HG03039 (cell line): ENCODE data around the gene SLC22A4.

Source experiments
- ATAC-seq: cut with Tn5 transposase; IDR thresholded peaks from one replicate; pipeline ENCODE4 v1.9.1; 2021; ENCODE audit warnings: mild to moderate bottlenecking, moderate library complexity; ENCODE audit not compliant: unreplicated experiment

The SLC22A4 gene

DNA sequence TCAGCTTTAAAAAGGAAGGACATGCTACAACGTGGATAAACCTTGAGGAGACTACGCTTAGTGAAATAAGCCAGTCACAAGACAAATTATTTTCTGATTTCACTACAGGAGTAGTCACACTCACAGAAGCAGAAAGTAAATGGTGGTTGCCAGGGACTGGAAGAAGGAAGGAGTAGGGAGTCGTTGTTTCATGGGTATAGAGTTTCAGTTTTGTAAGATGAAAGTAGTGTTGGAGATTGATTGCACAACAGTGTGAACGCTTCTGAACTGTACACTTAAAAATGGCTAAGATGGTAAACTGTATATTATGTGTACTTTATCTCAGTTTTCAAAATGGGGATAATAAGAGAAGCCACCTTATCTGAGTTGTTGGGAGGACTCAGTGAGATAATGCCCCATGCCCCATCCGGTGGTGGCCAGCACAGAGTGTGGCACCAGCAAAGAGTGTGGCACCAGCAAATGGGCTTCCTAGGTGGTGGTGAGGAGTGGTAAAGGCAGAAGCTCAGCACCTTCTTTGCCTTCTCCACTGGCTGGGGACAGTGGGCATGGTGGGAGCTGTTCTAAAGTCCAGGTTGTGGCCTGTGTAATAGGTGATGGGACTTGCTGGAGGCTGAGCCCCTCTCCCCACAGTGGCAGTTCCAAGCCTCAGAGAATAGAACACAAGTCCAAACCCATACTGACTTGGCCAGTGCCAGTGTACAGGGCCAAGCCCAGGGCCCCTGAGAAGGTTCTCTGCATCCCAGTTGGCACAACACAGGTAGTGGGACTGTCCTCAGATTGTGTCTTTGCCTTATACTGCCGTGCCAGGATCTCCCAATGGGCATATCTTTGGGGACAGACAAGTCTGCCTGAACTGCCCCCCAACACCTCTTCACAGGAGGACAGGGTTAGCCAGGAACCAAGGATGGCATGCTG, 4.4 kb downstream of the SLC22A4 start:
- no peak for ATAC-seq

DNA sequence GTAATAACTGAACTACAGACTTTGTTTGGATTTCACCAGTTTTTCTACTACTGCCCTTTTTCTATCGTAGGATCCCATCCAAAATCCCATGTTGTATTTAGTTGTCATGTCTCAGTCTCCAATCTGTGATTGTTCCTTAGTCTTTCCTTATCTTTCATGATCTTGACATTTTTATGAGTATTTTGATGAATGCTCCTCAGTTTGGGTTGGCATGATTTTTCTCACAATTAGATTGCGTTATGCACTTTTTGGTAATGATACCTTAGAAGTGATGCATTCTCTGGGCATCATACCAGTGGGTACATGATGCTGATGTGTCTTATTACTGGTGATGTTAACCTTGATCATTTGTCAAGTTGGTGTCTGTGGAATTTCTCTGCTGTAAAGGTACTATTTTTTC, 5.7 kb downstream of the SLC22A4 start:
- ATAC-seq = no peak

DNA sequence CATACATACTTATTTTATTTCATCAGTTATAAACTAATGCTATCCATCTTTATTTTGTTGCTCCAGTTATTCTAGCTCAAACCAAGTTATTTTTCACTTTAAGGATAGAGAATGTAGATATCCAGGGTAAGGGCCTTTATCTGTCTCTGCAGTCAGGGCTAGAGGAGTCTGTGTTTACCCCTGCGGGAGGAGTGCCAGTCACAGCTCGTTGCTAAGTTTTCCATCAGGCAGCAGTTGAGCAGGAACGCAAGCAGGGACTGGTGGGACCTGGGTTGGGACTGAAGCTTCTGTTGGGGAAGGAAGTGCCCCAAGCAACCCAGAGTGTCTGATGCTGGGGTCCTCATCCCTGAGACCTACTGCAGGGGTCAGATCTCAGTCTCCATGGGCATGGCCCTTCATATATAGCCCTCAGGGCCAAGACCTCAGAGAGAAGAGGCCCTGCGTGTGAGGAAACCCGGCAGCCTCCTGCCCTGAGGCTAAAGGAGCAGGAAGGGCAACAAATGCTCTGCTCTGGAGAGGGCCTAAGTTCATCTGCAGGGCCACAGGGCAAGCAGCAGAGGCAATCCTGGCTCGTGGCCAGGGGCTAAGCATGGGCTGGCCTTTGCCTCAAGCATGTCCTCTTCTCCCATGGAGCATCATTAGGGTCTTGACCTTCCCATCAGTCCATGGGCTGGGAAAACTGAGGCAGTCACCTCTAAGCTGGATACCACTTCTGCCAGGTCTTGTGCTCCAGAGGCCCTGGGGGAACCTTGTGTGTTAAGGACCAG, 6.6 kb downstream of the SLC22A4 start:
- ATAC-seq = no peak

DNA sequence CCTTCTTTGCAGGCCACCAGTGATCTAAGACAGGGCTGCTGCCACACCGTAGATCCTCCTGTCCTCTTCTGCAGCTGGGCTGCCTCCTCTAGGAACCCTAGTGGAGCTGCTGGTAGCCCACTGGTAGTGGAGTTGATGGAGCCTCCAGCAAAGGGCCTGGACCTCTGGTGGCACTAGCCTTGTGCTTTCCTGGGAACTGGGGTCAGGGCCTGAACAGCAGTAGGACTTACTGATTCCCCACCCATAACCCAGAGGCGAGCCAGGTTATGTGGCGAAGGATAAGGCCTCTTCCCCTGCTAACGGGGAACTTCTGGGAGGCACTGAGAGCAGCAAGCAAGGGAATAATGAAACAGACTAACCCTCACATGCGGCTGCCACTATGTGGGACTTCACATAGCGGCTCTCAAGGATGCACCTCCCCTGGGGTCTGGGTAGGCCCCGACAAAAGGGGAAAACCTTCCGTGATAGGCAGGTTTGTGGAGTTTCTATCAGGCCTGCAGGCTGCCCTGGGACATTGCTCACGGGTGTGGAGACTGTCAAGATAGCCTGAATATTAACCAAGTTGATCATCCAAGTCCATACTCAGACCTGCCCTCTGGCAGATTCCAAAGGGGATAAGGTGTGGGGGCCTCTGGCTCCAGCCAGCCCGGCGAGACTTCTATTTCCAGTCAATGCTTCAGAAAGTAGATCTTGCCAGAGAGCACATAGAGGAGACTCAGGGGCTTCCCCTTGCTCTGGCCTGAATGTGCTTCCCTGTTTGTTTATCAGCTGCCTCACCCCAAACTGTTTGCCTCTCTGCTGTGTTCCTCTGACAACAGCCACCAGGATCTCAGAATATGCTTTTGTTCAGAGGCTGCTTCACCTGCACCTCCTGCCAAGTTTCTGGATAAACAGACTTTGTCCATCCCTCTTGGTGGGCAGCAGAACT, 7.4 kb downstream of the SLC22A4 start:
- no peak for ATAC-seq

DNA sequence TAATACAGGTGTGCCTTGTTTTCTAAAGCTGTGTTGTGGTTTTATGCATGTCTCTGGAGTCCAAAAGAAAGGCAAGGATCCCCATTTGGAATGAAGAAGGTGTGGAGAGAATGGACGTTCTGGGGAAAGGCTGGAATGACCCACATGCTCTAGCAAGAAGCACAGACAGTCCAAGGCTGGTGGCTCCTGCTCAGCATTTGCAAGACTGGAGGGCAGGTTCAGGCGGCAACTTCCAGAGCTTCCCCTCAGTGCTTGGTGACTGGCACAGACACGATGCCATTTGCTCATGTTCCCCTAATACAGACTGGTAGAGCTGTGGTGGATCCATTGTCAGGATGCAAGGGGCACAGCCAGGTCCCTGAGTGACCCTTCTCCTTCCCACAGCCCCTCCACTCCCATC, 8.2 kb downstream of the SLC22A4 start:
- no peak for ATAC-seq

DNA sequence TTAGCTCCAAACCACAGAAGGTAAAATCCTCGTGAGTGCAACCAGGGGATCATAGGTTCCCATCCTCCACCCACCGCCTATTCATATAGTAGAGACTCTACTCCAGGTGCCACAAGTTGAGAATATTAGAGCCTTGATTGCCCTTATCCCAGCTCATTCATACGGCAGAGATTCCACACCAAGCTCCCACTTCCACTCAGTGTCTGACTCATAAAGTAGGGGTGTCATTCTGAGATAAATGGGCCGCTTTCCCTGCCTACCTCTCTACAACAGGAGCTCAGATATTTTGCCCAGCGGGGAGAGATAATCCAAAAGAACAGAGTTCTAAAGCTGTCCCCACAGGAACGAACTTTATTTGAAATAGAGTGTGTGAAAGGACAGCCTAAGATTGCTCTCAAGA, 9.4 kb downstream of the SLC22A4 start:
- ATAC-seq = no peak

DNA sequence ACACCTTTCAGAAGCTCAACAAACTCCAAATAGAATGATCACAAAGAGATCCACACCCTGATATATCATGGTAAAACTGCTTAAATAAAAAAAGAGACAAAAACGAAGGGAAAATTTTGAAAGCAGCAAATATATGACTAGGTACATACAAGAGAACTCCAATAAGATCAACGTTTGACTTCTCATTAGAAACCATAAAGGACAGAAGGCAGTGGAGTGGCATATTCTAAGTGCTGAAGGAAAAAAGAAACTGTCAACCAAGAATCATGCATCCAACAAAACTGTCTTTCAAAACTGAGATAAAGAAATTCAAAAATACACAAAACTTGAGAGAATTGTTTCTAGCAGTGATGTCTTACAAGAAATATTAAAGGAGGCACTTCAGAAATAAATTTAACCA, 11.2 kb downstream of the SLC22A4 start:
- ATAC-seq = no peak

DNA sequence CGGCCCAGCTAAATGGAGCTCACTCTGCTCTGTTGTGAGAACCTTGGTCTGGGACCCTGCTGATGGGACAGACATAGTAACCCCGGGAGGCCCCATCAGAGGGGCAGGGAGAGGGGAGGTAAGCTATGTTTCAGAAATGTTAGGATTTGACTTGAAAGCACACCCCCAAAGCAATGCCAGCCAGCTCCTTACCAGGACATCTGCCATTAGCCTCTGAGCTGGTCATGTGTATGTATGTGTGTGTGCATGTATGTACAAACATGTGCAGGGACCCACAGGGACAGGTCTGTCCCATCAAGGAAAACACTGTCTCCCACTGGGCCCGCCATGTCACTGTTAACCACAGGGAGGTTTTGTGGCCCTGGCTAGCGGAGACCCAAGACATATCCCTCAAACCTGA, 14.5 kb downstream of the SLC22A4 start:
- ATAC-seq = no peak

DNA sequence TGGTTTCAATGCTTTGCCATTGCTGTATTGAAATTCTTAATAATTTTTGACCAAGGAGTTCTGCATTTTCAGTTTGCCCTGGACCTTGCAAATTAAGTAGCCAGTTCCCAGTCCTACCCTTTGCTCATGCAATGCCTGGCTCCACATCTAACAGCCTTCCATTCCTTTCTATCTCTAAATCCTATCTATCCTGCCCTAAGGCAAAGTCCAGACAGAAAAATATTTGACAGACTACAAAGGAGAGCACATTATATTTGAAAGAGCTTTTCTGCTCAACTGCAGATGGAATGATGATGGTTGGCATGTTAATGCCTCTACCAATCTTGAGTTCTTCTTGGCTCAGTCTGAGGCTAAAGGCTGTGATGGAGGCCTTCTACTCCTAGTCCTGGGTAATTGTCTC, 15.5 kb downstream of the SLC22A4 start:
- no peak for ATAC-seq

DNA sequence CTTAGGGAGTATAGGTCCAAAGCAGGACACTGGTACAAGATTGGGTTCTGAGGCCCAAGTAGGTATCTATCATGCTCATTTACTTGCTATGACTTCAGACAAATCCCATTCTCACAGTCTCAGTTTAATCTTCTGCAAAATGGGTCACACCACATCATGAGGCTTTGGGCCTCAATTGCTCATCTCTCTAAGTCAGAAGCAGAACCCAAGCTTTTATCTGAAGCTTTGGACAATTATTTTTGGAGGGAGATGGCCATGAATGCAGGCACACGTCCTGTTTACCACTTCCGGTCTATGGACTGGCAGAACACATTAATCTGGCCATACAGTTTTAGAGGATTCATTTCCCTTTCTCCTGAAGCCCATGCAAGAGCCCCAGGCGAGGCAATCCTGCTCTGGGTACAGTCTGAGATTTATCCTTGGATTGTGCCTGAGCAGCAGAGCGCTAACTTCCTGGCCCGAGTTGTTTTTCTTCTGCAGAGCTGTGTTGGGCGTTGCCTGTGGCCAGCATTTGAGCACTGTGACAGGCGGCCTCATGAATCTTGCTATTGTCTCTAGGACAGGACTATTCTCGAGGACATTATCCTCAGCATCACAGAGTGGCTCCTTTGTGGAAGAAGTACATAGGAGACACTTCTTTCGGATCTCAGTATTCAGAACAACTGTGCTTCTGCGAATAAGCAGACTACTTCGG, 16.1 kb downstream of the SLC22A4 start:
- ATAC-seq = no peak

DNA sequence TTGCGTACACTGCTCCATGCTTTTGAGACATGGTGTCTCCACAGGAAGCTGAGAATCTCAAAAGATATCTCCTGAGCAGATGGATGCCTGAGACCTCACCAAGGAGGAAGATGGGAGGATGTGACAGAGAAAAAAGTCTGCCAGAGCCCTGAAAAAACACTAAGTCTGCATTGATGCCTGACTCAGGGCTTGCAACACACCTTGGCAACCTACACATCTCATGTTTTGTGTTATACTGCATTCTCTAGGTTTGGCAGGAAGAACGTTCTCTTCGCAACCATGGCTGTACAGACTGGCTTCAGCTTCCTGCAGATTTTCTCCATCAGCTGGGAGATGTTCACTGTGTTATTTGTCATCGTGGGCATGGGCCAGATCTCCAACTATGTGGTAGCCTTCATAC, 19.2 kb downstream of the SLC22A4 start:
- no peak for ATAC-seq

DNA sequence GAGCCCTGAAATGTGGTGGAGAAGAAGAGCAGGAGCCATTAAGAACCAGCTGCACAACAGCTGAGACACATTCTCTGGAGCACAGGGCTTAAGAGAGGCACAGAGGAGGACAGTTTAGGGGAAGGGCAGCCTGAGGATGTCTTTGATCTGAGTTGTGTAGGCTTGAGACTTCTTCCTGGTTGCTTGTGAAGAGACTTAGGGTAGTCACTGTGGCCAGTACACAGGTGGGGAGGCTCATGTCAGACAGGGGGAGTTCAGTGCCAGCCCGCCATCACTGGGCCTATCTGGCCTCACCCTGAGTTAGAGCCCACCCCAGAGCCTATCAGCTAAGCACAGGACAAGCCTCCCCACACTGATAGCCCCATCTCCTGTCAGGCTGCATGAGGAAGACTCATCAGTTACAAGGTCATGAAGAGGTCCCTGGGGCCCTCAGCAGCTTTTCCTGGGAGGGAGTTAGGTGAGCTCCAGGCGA, 19.8 kb downstream of the SLC22A4 start:
- ATAC-seq = no peak

DNA sequence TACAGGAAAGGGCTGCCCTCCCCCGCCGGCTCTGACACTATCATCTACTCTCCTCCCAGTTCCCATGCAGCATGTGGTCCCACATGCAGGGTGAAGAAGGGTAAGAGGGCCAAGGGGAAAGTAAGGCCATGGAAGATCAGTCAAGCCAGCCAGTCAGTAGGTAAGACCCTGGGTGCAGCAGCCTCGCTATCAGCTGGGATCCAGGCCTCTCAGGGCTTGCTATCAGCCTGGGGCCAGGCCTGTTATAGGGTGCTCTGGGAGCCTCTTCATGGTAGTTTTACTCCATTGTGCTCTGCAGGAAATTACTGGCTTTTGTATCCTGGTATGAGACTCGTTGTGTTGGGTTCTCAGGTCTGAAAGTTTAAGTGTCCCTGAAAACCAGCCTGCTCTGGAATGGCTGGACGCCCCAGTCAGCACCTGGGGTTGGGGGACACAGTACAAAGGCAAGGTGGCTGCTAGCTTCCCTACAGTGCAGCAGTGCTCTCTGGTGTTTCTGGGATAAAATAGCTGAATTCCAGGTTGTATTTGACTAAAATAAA, 21.4 kb downstream of the SLC22A4 start:
- no peak for ATAC-seq

DNA sequence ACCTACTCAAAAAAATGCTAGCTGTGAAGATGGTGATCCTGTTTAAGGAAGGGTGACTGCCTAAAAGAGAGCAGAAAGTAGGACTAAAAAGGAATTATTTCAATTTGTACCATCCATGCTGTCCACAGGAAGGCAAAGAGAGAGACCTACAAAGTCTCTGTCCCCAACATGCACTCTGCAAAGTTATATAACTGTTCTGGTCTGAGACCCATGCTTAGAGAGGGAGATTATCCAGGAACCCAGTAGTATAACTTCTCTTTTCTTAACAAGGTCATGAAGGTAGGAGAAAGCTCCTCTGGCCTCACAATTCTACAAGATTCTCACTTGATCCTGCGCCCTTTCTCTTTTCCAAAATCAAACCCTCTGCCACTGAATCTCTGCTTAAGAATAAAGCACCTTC, 25.8 kb downstream of the SLC22A4 start:
- ATAC-seq = no peak

DNA sequence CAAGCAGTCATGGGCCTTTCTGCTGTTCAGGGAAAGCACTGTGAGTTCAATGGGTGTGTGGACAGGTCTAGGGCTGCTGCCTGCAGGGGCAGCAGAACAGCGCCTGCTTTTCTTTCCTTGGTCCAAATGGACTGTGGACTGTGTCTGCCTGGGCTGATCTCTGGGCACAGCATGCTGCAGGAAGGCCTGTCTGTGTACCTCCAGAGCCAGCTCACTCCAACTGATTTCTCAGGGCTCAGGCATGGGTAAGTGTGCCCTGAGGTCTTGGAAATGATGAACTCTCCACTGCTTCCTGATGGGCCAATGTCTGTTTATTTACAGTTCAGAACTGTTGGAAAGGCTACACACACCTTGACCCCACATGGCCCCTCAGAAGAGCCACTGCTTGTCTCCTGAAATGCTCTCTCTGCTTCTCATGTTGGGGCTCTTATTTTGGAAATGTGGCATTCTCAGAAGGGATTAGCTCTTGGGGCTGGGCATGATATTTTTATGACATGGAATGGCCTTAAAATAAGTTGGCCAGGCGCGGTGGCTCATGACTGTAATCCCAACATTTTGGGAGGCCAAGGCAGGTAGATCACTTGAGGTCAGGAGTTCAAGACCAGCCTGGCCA, 27.0 kb downstream of the SLC22A4 start:
- ATAC-seq = no peak

DNA sequence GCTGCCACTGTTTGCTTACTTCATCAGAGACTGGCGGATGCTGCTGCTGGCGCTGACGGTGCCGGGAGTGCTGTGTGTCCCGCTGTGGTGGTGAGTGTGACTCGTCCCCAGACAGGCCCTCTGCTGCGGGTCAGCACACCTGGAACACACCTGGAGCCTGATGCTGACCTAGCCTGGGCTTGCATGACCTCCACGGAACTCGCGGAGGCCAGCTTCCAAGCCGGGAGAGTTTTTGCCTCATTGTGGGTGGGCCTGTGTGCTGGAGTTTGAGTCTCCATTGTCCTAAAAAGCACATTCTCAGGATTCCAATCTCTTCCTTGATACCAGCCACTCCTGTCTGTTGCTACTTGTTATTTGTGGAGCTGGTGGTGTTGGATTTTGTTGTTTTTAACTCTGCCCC, 28.1 kb downstream of the SLC22A4 start:
- no peak for ATAC-seq

DNA sequence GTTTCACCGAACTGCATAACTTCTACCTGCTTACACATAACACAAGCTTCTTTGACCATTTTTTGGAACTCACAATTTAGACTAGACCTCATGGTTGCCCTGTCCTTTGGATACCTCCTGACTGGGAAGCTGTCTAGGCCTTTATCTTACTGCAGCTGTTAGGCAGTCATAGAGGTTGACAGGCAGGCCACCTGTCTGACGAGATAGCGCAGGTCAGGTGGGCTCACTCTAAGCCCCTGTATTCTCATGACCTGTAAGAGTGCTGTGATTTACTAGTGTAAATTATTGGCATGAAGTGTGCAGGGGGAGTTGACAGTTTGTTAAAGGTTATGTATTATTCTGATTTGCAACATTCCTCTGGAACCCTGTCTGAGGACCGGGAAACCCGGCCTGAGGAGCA, 29.0 kb downstream of the SLC22A4 start:
- ATAC-seq = no peak

DNA sequence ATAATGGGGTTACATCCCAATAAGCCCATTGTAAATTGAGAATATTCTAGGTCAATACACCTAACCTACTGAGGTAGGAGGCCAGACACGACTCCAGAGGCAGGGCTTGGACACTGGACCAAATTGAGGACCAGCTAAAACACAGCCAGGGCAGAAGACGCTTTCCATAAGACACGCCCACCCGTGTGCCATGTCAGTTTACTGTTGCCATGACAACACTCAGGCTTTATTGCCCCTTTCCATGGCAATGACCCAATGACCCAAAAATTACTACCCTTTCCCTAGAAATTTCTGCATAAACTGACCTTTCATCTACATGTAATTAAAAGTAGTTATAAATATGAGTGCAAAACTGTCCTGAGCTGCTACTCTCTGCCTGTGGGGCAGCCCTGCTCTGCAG, 31.5 kb downstream of the SLC22A4 start:
- ATAC-seq = no peak

DNA sequence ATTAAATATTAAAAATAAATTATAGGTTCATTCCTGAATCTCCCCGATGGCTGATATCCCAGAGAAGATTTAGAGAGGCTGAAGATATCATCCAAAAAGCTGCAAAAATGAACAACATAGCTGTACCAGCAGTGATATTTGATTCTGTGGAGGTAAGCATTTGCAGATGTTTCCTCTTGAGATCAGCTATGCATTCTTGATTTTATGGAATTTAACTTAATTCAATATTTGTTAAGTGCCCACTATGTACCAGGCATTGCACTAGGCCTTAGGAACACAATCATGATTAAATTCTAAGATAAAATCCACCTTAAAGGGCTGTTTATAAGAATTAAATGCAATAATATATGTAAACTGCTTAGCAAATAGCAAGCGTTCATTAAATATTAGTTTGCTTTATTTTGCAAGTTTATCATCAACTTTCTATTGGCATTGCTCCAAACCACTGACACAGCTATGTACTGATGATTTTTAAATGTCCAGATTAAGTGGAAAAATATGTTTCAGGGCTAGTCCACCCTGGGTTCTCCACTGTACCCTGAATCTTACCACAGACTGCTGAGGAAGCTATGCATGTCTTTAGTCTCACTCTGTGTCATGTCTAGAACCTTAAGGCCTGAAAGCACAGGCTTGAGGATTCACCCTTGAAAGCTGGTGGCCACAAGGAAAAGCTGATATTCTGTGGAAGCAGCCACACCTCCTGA, 33.2 kb downstream of the SLC22A4 start:
- ATAC-seq = no peak
